WTC11 (cell line): Measurements from ENCODE around the gene PTPRN2.

Experiments used
- CTCF ChIP-seq: fragments of 200-600 bp; IDR thresholded peaks from 2 replicates; pipeline ENCODE4 v1.8.0; 2022; ENCODE audit warnings: antibody characterized with exemption
- E2F1 ChIP-seq: sonication (generic); formaldehyde crosslinking; IDR thresholded peaks from 2 replicates; pipeline ENCODE4 v1.8.0; 2022; ENCODE audit warnings: mild to moderate bottlenecking, missing genetic modification reagents
- MAX ChIP-seq: sonication (generic); formaldehyde crosslinking; IDR thresholded peaks from 2 replicates; pipeline ENCODE4 v1.8.0; 2022; ENCODE audit warnings: mild to moderate bottlenecking, missing genetic modification reagents
- NFYB ChIP-seq: sonication (generic); formaldehyde crosslinking; conservative IDR thresholded peaks from 2 replicates; pipeline ENCODE4 v1.8.0; 2022; ENCODE audit warnings: low read depth, missing genetic modification reagents
- NR3C1 ChIP-seq: sonication (generic); formaldehyde crosslinking; conservative IDR thresholded peaks from 2 replicates; pipeline ENCODE4 v1.8.1; 2023; ENCODE audit warnings: low read depth, mild to moderate bottlenecking, missing genetic modification reagents
- SP1 ChIP-seq: sonication (generic); formaldehyde crosslinking; conservative IDR thresholded peaks from 2 replicates; pipeline ENCODE4 v1.8.1; 2022; ENCODE audit warnings: missing genetic modification reagents
- STAT6 ChIP-seq: sonication (generic); formaldehyde crosslinking; conservative IDR thresholded peaks from 2 replicates; pipeline ENCODE4 v1.8.1; 2023; ENCODE audit warnings: mild to moderate bottlenecking, low read depth, missing genetic modification reagents, moderate library complexity
- TEAD1 ChIP-seq: sonication (generic); formaldehyde crosslinking; IDR thresholded peaks from 2 replicates; pipeline ENCODE4 v1.8.0; 2022; ENCODE audit warnings: mild to moderate bottlenecking, missing genetic modification reagents
- TEAD4 ChIP-seq: sonication (generic); formaldehyde crosslinking; IDR thresholded peaks from 2 replicates; pipeline ENCODE4 v1.8.0; 2022; ENCODE audit warnings: mild to moderate bottlenecking, missing genetic modification reagents
- USF1 ChIP-seq: sonication (generic); formaldehyde crosslinking; IDR thresholded peaks from 2 replicates; pipeline ENCODE4 v1.8.0; 2022; ENCODE audit warnings: mild to moderate bottlenecking, missing genetic modification reagents
- ZNF512 ChIP-seq: sonication (generic); formaldehyde crosslinking; IDR thresholded peaks from 2 replicates; pipeline ENCODE4 v1.8.1; 2022; ENCODE audit warnings: missing genetic modification reagents, borderline replicate concordance

GRCh38 chr7:157599491-157599890, 988.1 kb downstream of the PTPRN2 start:
- TF ChIP-seq ZNF512 (CRISPR knock-in tag): no peak
- no peak for TF ChIP-seq CTCF
- no peak for TF ChIP-seq NR3C1
- no peak for TF ChIP-seq E2F1
- no peak for TF ChIP-seq MAX (CRISPR knock-in tag)
- TF ChIP-seq USF1 (CRISPR knock-in tag): no peak
- no peak for TF ChIP-seq NFYB (CRISPR knock-in tag)
- TF ChIP-seq SP1 (CRISPR knock-in tag): no peak
- TF ChIP-seq TEAD4: no peak
- TF ChIP-seq TEAD1 (CRISPR knock-in tag): no peak
- TF ChIP-seq STAT6: no peak
